Measurements from ENCODE around the gene CCL5.

DNA sequence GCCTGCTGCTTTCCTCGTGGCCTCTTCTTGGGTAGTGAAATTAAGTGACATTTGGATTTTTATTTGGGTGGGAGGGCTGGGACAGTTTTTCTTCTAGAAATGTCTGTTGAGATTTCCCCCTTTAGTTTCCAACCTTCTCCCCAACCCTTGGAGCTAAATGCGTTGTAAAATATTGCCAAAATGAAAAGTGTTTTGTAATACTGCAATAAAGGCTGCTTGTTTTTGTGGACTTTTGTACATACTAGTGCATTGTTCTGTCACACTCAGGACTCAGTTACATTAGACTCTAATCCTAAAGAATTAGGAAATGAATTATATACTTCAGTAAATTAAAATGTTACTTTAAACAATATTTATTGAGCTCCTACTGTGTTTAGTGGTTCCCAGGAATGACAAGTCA lies 33.2 kb downstream of the CCL5 start:
- TF ChIP-seq, protein P1, sequence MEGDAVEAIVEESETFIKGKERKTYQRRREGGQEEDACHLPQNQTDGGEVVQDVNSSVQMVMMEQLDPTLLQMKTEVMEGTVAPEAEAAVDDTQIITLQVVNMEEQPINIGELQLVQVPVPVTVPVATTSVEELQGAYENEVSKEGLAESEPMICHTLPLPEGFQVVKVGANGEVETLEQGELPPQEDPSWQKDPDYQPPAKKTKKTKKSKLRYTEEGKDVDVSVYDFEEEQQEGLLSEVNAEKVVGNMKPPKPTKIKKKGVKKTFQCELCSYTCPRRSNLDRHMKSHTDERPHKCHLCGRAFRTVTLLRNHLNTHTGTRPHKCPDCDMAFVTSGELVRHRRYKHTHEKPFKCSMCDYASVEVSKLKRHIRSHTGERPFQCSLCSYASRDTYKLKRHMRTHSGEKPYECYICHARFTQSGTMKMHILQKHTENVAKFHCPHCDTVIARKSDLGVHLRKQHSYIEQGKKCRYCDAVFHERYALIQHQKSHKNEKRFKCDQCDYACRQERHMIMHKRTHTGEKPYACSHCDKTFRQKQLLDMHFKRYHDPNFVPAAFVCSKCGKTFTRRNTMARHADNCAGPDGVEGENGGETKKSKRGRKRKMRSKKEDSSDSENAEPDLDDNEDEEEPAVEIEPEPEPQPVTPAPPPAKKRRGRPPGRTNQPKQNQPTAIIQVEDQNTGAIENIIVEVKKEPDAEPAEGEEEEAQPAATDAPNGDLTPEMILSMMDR (IDR thresholded peaks at IDR 0.05): no peak
- no peak for TF ChIP-seq POLR2A (IDR thresholded peaks at IDR 0.05)
